BLaER1 (cell line): ENCODE measurements around the gene B3GAT1.

Experiments used
- H3K27ac ChIP-seq: shearing (Covaris generic); formaldehyde crosslinking; 2 replicates; pipeline ENCODE4 v1.8.1; 2022
- H3K27me3 ChIP-seq: shearing (Covaris generic); formaldehyde crosslinking; 2 replicates; pipeline ENCODE4 v1.8.1; 2022
- H3K36me3 ChIP-seq: shearing (Covaris generic); formaldehyde crosslinking; 2 replicates; pipeline ENCODE4 v1.8.1; 2022
- H3K4me1 ChIP-seq: shearing (Covaris generic); formaldehyde crosslinking; 2 replicates; pipeline ENCODE4 v1.8.1; 2022
- H3K4me2 ChIP-seq: shearing (Covaris generic); formaldehyde crosslinking; 2 replicates; pipeline ENCODE4 v1.8.1; 2022
- H3K4me3 ChIP-seq: shearing (Covaris generic); formaldehyde crosslinking; 2 replicates; pipeline ENCODE4 v1.8.1; 2022
- H3K9ac ChIP-seq: shearing (Covaris generic); formaldehyde crosslinking; 2 replicates; pipeline ENCODE4 v1.8.1; 2022
- H3K9me3 ChIP-seq: shearing (Covaris generic); formaldehyde crosslinking; 2 replicates; pipeline ENCODE4 v1.8.1; 2022
- H4K20me1 ChIP-seq: shearing (Covaris generic); formaldehyde crosslinking; 2 replicates; pipeline ENCODE4 v1.8.1; 2022
- Cebpa-rat ChIP-seq: shearing (Covaris generic); IDR thresholded peaks from 2 replicates; pipeline ENCODE4 v1.8.1; 2022

Gene B3GAT1

GRCh38 chr11:134385774-134386565 lies 26.1 kb downstream of the B3GAT1 start:
- Histone ChIP-seq H3K9ac (no peak overlapping the region), H3K27me3 (peaks cover 73% of the 10 kb centered on the region), H3K36me3 (no peaks in the 10 kb centered on the region), H4K20me1 (peaks cover 100% of the 10 kb centered on the region), H3K27ac (no peak overlapping the region), H3K4me1 (peaks cover 58% of the 10 kb centered on the region), H3K4me3 (no peak overlapping the region), H3K4me2 (peak overlapping the region; percentile 74), H3K9me3 (peaks cover 4% of the 10 kb centered on the region)
- TF ChIP-seq Cebpa-rat: no peak

- H3K4me2 ChIP-seq: no peak overlapping the region
- H3K36me3 ChIP-seq: no peaks in the 10 kb centered on the region
- no peak overlapping the region for H3K4me3 ChIP-seq
- peaks cover 67% of the 10 kb centered on the region for H3K27me3 ChIP-seq
- peaks cover 4% of the 10 kb centered on the region for H3K9me3 ChIP-seq
- peaks cover 100% of the 10 kb centered on the region for H4K20me1 ChIP-seq
- peaks cover 50% of the 10 kb centered on the region for H3K4me1 ChIP-seq
- H3K9ac ChIP-seq: no peak overlapping the region
- TF ChIP-seq Cebpa-rat: no peak
- H3K27ac ChIP-seq: no peak overlapping the region
These were observed 26.9 kb downstream of the B3GAT1 start for GRCh38 chr11:134385171-134385570.

GRCh38 chr11:134384406-134384805 lies 27.6 kb downstream of the B3GAT1 start:
- peaks cover 45% of the 10 kb centered on the region for H3K4me1 ChIP-seq
- H3K9ac ChIP-seq: no peak overlapping the region
- peaks cover 100% of the 10 kb centered on the region for H4K20me1 ChIP-seq
- H3K36me3 ChIP-seq: no peaks in the 10 kb centered on the region
- H3K27ac ChIP-seq: no peak overlapping the region
- peaks cover 59% of the 10 kb centered on the region for H3K27me3 ChIP-seq
- no peak overlapping the region for H3K4me3 ChIP-seq
- no peak for TF ChIP-seq Cebpa-rat
- H3K9me3 ChIP-seq: peaks cover 4% of the 10 kb centered on the region
- H3K4me2 ChIP-seq: peak overlapping the region; percentile 6; the same call in 1 of the 2 replicates

- H3K4me2 ChIP-seq: peak overlapping the region; percentile 6; the same call in 1 of the 2 replicates
These were observed 28.3 kb downstream of the B3GAT1 start for GRCh38 chr11:134383576-134384221.

GRCh38 chr11:134382830-134383229 lies 29.2 kb downstream of the B3GAT1 start:
- H3K4me2 ChIP-seq: no peak overlapping the region
- H3K9me3 ChIP-seq: no peaks in the 10 kb centered on the region
- H3K36me3 ChIP-seq: no peaks in the 10 kb centered on the region
- TF ChIP-seq Cebpa-rat: no peak
- H4K20me1 ChIP-seq: peaks cover 88% of the 10 kb centered on the region
- no peak overlapping the region for H3K4me3 ChIP-seq
- peaks cover 36% of the 10 kb centered on the region for H3K4me1 ChIP-seq
- H3K9ac ChIP-seq: no peak overlapping the region
- H3K27me3 ChIP-seq: peaks cover 44% of the 10 kb centered on the region
- H3K27ac ChIP-seq: no peak overlapping the region

More at GRCh38 chr11:134383576-134384221, 28.3 kb downstream of the B3GAT1 start:
- Histone ChIP-seq H3K4me1 (peaks cover 38% of the 10 kb centered on the region), H3K4me3 (no peak overlapping the region), H3K9me3 (peaks cover 4% of the 10 kb centered on the region), H4K20me1 (peaks cover 94% of the 10 kb centered on the region), H3K9ac (no peak overlapping the region), H3K36me3 (no peaks in the 10 kb centered on the region), H3K27me3 (peaks cover 52% of the 10 kb centered on the region), H3K27ac (no peak overlapping the region)
- TF ChIP-seq Cebpa-rat: no peak

GRCh38 chr11:134382257-134382656 lies 29.8 kb downstream of the B3GAT1 start:
- Histone ChIP-seq H3K9me3 (no peaks in the 10 kb centered on the region), H3K36me3 (no peaks in the 10 kb centered on the region), H3K4me3 (no peak overlapping the region), H3K27me3 (peaks cover 38% of the 10 kb centered on the region), H3K9ac (no peak overlapping the region), H4K20me1 (peaks cover 88% of the 10 kb centered on the region), H3K27ac (no peak overlapping the region), H3K4me2 (no peak overlapping the region), H3K4me1 (peaks cover 30% of the 10 kb centered on the region)
- TF ChIP-seq Cebpa-rat: no peak

- Histone ChIP-seq H3K4me1 (peaks cover 15% of the 10 kb centered on the region), H3K27ac (no peak overlapping the region), H4K20me1 (peaks cover 81% of the 10 kb centered on the region), H3K9ac (no peak overlapping the region), H3K27me3 (peaks cover 29% of the 10 kb centered on the region), H3K4me3 (no peak overlapping the region), H3K4me2 (no peak overlapping the region), H3K9me3 (no peaks in the 10 kb centered on the region), H3K36me3 (no peaks in the 10 kb centered on the region)
- TF ChIP-seq Cebpa-rat: no peak
These were observed 31.3 kb downstream of the B3GAT1 start for GRCh38 chr11:134380785-134381184.

- no peaks in the 10 kb centered on the region for H3K36me3 ChIP-seq
- no peak overlapping the region for H3K4me2 ChIP-seq
- H3K27me3 ChIP-seq: peaks cover 24% of the 10 kb centered on the region
- H3K9me3 ChIP-seq: no peaks in the 10 kb centered on the region
- no peak overlapping the region for H3K9ac ChIP-seq
- no peak overlapping the region for H3K4me3 ChIP-seq
- peaks cover 10% of the 10 kb centered on the region for H3K4me1 ChIP-seq
- no peak overlapping the region for H3K27ac ChIP-seq
- TF ChIP-seq Cebpa-rat: no peak
- H4K20me1 ChIP-seq: peaks cover 75% of the 10 kb centered on the region
These were observed 31.8 kb downstream of the B3GAT1 start for GRCh38 chr11:134380229-134380628.

- TF ChIP-seq Cebpa-rat: no peak
- no peak overlapping the region for H3K4me3 ChIP-seq
- H3K9ac ChIP-seq: no peak overlapping the region
- H3K27ac ChIP-seq: no peak overlapping the region
- no peaks in the 10 kb centered on the region for H3K36me3 ChIP-seq
- H3K27me3 ChIP-seq: peaks cover 14% of the 10 kb centered on the region
- H3K4me2 ChIP-seq: no peak overlapping the region
- H3K9me3 ChIP-seq: no peaks in the 10 kb centered on the region
- peaks cover 2% of the 10 kb centered on the region; the same call in 1 of the 2 replicates for H3K4me1 ChIP-seq
- H4K20me1 ChIP-seq: peaks cover 66% of the 10 kb centered on the region
These were observed 32.8 kb downstream of the B3GAT1 start for GRCh38 chr11:134379241-134379640.

- H3K36me3 ChIP-seq: no peaks in the 10 kb centered on the region
- no peak overlapping the region for H3K4me2 ChIP-seq
- TF ChIP-seq Cebpa-rat: no peak
- H3K27me3 ChIP-seq: peaks cover 2% of the 10 kb centered on the region; the same call in 1 of the 2 replicates
- H3K4me3 ChIP-seq: no peak overlapping the region
- H3K4me1 ChIP-seq: peaks cover 3% of the 10 kb centered on the region
- H3K9me3 ChIP-seq: no peaks in the 10 kb centered on the region
- H3K9ac ChIP-seq: no peak overlapping the region
- H3K27ac ChIP-seq: no peak overlapping the region
- peaks cover 52% of the 10 kb centered on the region for H4K20me1 ChIP-seq
These were observed 34.2 kb downstream of the B3GAT1 start for GRCh38 chr11:134377876-134378275.
